ENCODE results near the gene TAF15. TPM values are rescaled to one million over a fixed set of nuclear protein-coding genes. Genes with fewer than 3 reads are reported as not detected.

The TAF15 gene
- total and polyA plus RNA-seq, 8 donors: 140 to 277 (median 248) TPM

DNA sequence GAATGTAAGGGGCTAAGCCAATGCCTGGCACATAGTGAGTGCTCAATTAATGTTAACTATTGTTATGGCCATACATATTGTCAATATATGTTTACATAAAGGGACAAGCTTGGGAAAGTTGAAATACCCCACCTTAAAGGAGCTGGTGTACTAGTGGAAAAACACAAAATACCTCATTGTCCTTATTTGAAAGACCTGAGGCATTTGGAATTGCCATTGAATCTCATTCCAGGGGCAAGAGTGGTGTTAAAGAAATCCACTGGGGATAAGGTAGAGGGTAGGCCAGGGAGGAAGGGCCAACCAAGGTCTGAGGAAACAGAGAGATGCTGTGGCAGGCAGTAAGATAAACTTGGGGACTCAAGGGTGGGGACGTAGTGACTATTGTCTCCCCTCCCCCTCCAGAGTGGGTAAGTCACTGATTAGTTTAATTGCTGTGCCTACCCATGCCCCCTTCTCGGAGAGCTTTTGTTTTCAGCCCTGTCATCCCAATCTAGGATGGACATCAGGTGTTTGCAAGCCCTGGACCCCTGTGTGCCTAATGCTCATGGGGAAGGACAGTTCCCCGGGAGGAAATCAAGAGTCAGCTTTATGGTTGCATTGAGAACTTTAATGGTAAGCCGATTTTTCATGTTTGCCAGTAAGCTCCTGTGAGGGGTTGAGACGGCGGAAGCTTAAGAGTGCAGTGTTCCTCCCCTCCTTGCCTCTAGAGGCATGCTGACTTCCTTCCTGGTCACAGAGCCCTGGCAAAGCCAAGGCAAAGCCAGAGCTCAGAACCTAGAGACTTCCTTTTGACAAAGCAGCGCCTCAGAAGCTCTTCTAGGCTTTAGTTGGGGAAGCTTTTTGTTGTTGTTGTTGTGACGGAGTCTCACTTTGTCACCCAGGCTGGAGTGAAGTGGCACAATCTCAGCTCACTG lies 61.9 kb downstream of the TAF15 start:
- H3K27ac ChIP-seq: no peak overlapping the region
- no peaks in the 10 kb centered on the region for H3K9me3 ChIP-seq
- no peaks in the 10 kb centered on the region for H3K36me3 ChIP-seq
- no peak for DNase-seq
- peak; percentile 62 for ATAC-seq
- TF ChIP-seq, protein P1, sequence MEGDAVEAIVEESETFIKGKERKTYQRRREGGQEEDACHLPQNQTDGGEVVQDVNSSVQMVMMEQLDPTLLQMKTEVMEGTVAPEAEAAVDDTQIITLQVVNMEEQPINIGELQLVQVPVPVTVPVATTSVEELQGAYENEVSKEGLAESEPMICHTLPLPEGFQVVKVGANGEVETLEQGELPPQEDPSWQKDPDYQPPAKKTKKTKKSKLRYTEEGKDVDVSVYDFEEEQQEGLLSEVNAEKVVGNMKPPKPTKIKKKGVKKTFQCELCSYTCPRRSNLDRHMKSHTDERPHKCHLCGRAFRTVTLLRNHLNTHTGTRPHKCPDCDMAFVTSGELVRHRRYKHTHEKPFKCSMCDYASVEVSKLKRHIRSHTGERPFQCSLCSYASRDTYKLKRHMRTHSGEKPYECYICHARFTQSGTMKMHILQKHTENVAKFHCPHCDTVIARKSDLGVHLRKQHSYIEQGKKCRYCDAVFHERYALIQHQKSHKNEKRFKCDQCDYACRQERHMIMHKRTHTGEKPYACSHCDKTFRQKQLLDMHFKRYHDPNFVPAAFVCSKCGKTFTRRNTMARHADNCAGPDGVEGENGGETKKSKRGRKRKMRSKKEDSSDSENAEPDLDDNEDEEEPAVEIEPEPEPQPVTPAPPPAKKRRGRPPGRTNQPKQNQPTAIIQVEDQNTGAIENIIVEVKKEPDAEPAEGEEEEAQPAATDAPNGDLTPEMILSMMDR (IDR thresholded peaks at IDR 0.05): no peak
- no peak overlapping the region for H3K4me3 ChIP-seq
- H3K4me1 ChIP-seq: peaks cover 6 to 10% of the 10 kb centered on the region in 2 donors
- intact Hi-C loops (cut with DNase I): no loop called here
- no peaks in the 10 kb centered on the region for H3K27me3 ChIP-seq

DNA sequence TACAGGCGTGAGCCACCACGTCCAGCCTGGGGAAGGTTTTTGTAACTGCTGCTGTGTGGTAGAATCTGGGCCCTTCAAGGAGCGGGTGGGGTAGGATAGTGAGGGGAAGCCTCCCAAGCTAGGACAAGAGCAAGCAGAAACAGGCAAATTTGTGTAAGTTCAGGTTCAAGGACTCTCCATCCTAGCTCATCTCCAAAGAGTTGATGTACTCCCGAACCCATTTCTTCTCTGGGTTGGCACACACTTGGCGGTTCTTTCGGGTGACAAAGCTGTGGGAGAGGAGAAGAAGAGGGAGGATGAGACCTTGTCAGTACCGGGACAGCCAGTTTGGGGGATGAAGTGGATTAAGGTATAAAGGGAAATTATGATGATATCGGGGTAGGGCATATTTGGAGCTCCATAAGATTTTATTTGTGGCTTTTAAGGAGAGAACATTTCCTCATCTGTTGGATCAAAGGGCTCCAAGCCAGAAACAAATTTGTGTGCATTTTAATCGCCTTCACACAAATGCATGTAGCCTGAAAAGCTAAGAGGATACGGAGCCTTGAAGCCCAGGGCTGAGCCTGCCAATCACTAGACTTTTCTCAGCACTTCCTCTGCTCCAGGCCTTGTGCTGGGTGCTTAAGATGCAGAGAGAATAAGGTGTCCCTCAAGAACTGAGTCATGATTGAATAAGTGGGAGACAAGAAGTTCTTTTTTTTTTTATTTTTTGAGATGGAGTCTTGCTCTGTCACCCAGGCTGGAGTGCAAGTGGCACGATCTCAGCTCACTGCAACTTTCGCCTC lies 63.1 kb downstream of the TAF15 start:
- TF ChIP-seq, protein P1 (IDR thresholded peaks at IDR 0.05): no peak
- intact Hi-C loops (cut with DNase I): no loop called here
- Histone ChIP-seq H3K27ac (no peak overlapping the region), H3K9me3 (no peaks in the 10 kb centered on the region), H3K4me1 (peaks cover 4 to 6% of the 10 kb centered on the region in 2 donors), H3K27me3 (no peaks in the 10 kb centered on the region), H3K36me3 (no peaks in the 10 kb centered on the region), H3K4me3 (no peak overlapping the region)
- no peak for ATAC-seq
- no peak for DNase-seq

DNA sequence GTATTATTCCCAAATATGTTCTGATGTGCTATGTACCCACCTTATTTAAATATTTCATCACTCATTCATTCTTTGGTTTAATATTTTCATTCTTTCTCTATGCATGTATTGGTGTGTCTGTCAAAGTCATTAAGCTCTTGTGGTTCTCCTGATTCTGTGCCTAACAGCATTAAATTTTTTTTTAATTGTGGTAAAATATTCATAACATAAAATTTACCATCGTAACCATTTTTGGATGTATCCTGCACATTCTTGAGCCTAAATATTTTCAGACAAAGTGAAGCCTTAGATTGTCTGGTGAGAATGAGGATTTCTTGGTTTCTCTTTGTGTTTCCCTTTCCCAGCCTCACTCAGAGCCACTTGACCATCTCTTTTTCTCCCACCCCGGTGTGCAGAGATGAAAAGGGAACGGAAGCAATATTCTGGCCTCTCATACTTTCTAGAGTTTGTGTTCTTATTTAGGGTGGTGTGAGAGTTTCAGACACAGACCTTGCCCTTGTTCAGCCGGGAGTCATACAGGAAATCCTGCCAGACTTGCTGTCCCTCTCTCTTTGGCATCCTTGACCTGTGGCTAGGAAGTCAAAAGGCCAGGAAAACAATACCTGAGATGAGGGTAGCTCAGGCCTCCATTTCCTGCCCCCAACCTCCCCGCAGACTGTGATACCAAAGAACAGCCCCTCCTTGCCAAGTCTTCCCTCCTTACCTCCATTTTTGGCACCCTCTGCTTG lies 66.0 kb downstream of the TAF15 start:
- intact Hi-C loops (cut with DNase I): no loop called here
- Histone ChIP-seq H3K9me3 (no peaks in the 10 kb centered on the region), H3K27ac (peak overlapping the region in 1 of 2 donors; percentile 6), H3K4me3 (no peak overlapping the region), H3K27me3 (no peaks in the 10 kb centered on the region), H3K4me1 (peaks cover 4 to 6% of the 10 kb centered on the region in 2 donors), H3K36me3 (no peaks in the 10 kb centered on the region)
- TF ChIP-seq, protein P1 (IDR thresholded peaks at IDR 0.05): no peak
- DNase-seq (no peak), ATAC-seq (peak; percentile 33)

DNA sequence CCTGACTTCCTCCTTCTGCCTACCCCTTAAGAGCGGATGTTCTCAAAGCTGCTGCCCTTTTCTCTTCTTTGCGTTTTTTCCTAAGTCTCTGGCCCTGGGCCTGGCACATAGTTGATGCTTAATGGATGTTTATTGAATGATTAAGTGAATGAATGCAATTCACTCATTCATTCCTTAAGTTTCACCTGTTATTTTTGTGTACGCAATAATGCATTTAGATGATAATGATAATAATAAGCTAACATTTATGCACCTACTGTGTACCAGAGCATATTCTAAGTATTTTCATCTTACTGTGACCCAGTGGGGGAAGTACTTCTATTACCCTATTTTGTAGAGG lies 66.5 kb downstream of the TAF15 start:
- Histone ChIP-seq H3K9me3 (no peaks in the 10 kb centered on the region), H3K36me3 (no peaks in the 10 kb centered on the region), H3K27ac (peak overlapping the region in 1 of 2 donors; percentile 6), H3K4me3 (no peak overlapping the region), H3K27me3 (no peaks in the 10 kb centered on the region), H3K4me1 (peaks cover 4 to 6% of the 10 kb centered on the region in 2 donors)
- TF ChIP-seq, protein P1 (IDR thresholded peaks at IDR 0.05): no peak
- ATAC-seq (no peak), DNase-seq (no peak)
- intact Hi-C loops (cut with DNase I): no loop called here

All from left lung (tissue), 10 donors.